ENCODE results near the gene AUP1. TPM values are rescaled to one million over a fixed set of nuclear protein-coding genes. Genes with fewer than 3 reads are reported as not detected.

Gene AUP1
- total and polyA plus RNA-seq, 10 of the 15 experiments (the other 5 are each of a cell fraction or from before 2014, with no cell fraction given): 39.1 to 215 (median 138) TPM

DNA sequence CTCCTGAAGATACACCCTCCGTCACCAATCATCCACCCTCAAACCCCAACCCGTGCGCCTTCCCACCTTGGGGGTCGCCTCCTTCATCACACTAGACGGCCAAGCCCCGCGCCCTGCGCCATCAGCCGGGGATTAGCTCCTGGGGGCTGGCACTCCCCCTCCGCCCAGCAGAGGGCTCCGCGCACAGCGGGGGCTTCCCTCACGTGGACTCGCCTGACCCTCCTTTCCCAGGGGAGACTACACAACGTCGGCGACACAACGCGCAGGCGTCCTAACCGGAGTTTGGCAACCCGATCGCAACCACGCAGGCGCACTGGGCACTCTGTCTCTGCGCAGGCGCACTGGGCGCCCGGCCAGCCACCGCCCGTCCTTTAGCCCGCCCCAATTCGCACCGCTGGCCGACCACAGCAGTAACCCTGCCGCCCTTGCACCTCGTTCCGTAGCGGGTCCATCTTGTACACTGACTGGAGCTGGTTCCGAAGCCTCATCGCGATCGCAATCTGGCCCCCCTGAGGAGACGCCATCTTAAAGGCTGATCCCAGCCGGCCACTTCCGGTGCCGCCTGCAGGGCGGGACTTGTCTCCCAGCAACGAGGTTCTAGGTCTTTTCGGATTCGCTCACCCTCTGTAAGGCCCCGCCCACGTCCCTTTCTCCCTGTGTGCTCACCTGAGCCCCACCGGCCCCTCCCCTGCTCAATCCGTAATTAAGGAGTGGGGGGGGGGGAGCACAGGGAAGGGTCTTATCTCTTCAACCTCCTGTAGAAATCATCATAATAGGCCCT lies 22.2 kb downstream of the AUP1 start, which contains the start of gene PCGF1 (continued):
- TF ChIP-seq KDM1A (IDR thresholded peaks at IDR 0.05; ENCODE audit: borderline replicate concordance): no peak
- TF ChIP-seq RB1 (IDR thresholded peaks at IDR 0.05; ENCODE audit: borderline replicate concordance): peak; percentile 81; the same call in 1 of the 2 replicates
- TF ChIP-seq BMI1 (IDR thresholded peaks at IDR 0.05; ENCODE audit: borderline replicate concordance): peak; percentile 95
- peak; percentile 76; the same call in 1 of the 2 replicates for TF ChIP-seq SMAD5 (IDR thresholded peaks at IDR 0.05; ENCODE audit: low read depth)
- TF ChIP-seq EED (IDR thresholded peaks at IDR 0.05; ENCODE audit: low read depth): no peak
- TF ChIP-seq ASH2L (IDR thresholded peaks at IDR 0.05; ENCODE audit: borderline replicate concordance, low read depth): peak; percentile 94; the same call in 1 of the 2 replicates
- peak; percentile 85 for TF ChIP-seq BACH1 (IDR thresholded peaks at IDR 0.05; ENCODE audit: borderline replicate concordance)
- no peak for TF ChIP-seq ZNF622 (IDR thresholded peaks at IDR 0.05)
- no peak for TF ChIP-seq CBX3 (IDR thresholded peaks at IDR 0.05; ENCODE audit: borderline replicate concordance, low read depth)
- TF ChIP-seq KAT2A (conservative IDR thresholded peaks at IDR 0.05; ENCODE audit: control insufficient read depth, low read depth, low read length): no peak
- TF ChIP-seq ZNF274 (IDR thresholded peaks at IDR 0.05; ENCODE audit: insufficient read depth, insufficient read length): no peak
- peak; percentile 54 for TF ChIP-seq GATAD2B (conservative IDR thresholded peaks at IDR 0.05; ENCODE audit: low read depth)
- no peak for TF ChIP-seq NFYA (IDR thresholded peaks at IDR 0.05; ENCODE audit: borderline replicate concordance, low read depth, low read length)
- peak; percentile 91 for TF ChIP-seq POLR2AphosphoS5 (IDR thresholded peaks at IDR 0.05; ENCODE audit: low read length)
- TF ChIP-seq NRF1 (conservative IDR thresholded peaks at IDR 0.05; ENCODE audit: low read depth, low read length): peak; percentile 97
- no peak for TF ChIP-seq NFXL1 (IDR thresholded peaks at IDR 0.05; ENCODE audit: borderline replicate concordance)
- no peak; the same call in 1 of the 2 replicates for TF ChIP-seq NR2C1 (IDR thresholded peaks at IDR 0.05)
- TF ChIP-seq SREBF1 (IDR thresholded peaks at IDR 0.05; ENCODE audit: low read length): no peak
- TF ChIP-seq RELA (IDR thresholded peaks at IDR 0.05; ENCODE audit: borderline replicate concordance, partially characterized antibody): peak; percentile 50
- TF ChIP-seq HDAC6 (IDR thresholded peaks at IDR 0.05; ENCODE audit: unreplicated experiment): no peak
- no peak for TF ChIP-seq STAT3 (IDR thresholded peaks at IDR 0.05; ENCODE audit: low read depth, low read length)
- no peak for TF ChIP-seq SPI1 (IDR thresholded peaks at IDR 0.05; ENCODE audit: borderline replicate concordance, insufficient read depth, low read depth, low read length)
- TF ChIP-seq YBX1 (IDR thresholded peaks at IDR 0.05): 0 out of 2 replicates have a peak, but pooled peaks have one; percentile 44
- TF ChIP-seq TARDBP (IDR thresholded peaks at IDR 0.05; ENCODE audit: borderline replicate concordance): no peak
- peak; percentile 87; the same call in 1 of the 2 replicates for TF ChIP-seq MXI1 (IDR thresholded peaks at IDR 0.05; ENCODE audit: low read depth, low read length)
- peak; percentile 56 for TF ChIP-seq SMC3 (IDR thresholded peaks at IDR 0.05; ENCODE audit: borderline replicate concordance, low read length)
- TF ChIP-seq, protein P1, sequence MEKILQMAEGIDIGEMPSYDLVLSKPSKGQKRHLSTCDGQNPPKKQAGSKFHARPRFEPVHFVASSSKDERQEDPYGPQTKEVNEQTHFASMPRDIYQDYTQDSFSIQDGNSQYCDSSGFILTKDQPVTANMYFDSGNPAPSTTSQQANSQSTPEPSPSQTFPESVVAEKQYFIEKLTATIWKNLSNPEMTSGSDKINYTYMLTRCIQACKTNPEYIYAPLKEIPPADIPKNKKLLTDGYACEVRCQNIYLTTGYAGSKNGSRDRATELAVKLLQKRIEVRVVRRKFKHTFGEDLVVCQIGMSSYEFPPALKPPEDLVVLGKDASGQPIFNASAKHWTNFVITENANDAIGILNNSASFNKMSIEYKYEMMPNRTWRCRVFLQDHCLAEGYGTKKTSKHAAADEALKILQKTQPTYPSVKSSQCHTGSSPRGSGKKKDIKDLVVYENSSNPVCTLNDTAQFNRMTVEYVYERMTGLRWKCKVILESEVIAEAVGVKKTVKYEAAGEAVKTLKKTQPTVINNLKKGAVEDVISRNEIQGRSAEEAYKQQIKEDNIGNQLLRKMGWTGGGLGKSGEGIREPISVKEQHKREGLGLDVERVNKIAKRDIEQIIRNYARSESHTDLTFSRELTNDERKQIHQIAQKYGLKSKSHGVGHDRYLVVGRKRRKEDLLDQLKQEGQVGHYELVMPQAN (conservative IDR thresholded peaks at IDR 0.05): peak; percentile 80; the same call in 1 of the 2 replicates
- TF ChIP-seq, protein P2, sequence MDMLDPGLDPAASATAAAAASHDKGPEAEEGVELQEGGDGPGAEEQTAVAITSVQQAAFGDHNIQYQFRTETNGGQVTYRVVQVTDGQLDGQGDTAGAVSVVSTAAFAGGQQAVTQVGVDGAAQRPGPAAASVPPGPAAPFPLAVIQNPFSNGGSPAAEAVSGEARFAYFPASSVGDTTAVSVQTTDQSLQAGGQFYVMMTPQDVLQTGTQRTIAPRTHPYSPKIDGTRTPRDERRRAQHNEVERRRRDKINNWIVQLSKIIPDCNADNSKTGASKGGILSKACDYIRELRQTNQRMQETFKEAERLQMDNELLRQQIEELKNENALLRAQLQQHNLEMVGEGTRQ (IDR thresholded peaks at IDR 0.05; ENCODE audit: borderline replicate concordance, low read depth, low read length): peak; percentile 53
- TF ChIP-seq MYC (IDR thresholded peaks at IDR 0.05; ENCODE audit: insufficient read depth, insufficient read length, insufficient replicate concordance, low read length, severe bottlenecking): no peak
- TF ChIP-seq SIN3A (IDR thresholded peaks at IDR 0.05; ENCODE audit: low read depth, low read length): no peak
- peak; percentile 67; the same call in 1 of the 2 replicates for TF ChIP-seq PML (IDR thresholded peaks at IDR 0.05; ENCODE audit: low read length)

All from GM12878 (cell line).